Naive thymus-derived CD4-positive, alpha-beta T cell (primary cell): ENCODE data around the gene S100A7A. TPM values are rescaled to one million over a fixed set of nuclear protein-coding genes. Genes with fewer than 3 reads are reported as not detected.

Experiments used
- ATAC-seq: fragments of 150-1000 bp; cut with Tn5 transposase; 2 replicates; pipeline ENCODE4 v1.10.0; 2021; ENCODE audit warnings: mild to moderate bottlenecking, moderate library complexity
- CTCF ChIA-PET: fragments of 350-600 bp; sonication (Branson Sonifier 250); formaldehyde crosslinking; loops from one replicate; lab custom pipeline; 2021; ENCODE audit warnings: antibody characterized with exemption; lab: Charles Lee
- POLR2A ChIA-PET: fragments of 350-600 bp; sonication (Branson Sonifier 250); formaldehyde crosslinking; loops from one replicate; lab custom pipeline; 2021; ENCODE audit warnings: antibody characterized with exemption, inconsistent platforms; lab: Charles Lee
- DNase-seq, 9 donors: peaks; one replicate each; pipeline versions ENCODE4 v3.0.0 to v3.0.0-alpha.2; 2020 to 2022; ENCODE audit warnings: mixed read lengths in 1 of 9
- H3K27ac ChIP-seq: one replicate; pipeline ENCODE4 v1.7.0; 2013; ENCODE audit warnings: mild to moderate bottlenecking, low read depth, low read length, moderate library complexity
- H3K27me3 ChIP-seq, 2 donors: one replicate each; pipeline ENCODE4 v1.7.0; 2013; ENCODE audit warnings: low read length in 2 of 2, mild to moderate bottlenecking in 2 of 2, moderate library complexity in 2 of 2; ENCODE audit not compliant: control insufficient read depth in 2 of 2, insufficient read depth in 2 of 2
- H3K36me3 ChIP-seq, 3 experiments: 1 replicate in 2 of 3; 2 replicates in 1 of 3; pipeline ENCODE4 v1.7.0; 2013; ENCODE audit warnings: low read length in 3 of 3, mild to moderate bottlenecking in 3 of 3, moderate library complexity in 1 of 3; ENCODE audit not compliant: insufficient read depth in 3 of 3, control insufficient read depth in 2 of 3
- H3K4me1 ChIP-seq, 2 donors: one replicate each; pipeline ENCODE4 v1.7.0; 2013; ENCODE audit warnings: low read length in 2 of 2, mild to moderate bottlenecking in 2 of 2, moderate library complexity in 1 of 2; ENCODE audit not compliant: control insufficient read depth in 2 of 2, insufficient read depth in 2 of 2
- H3K4me3 ChIP-seq: 2 replicates; pipeline ENCODE4 v1.7.0; 2013; ENCODE audit warnings: mild to moderate bottlenecking, low read length
- H3K9me3 ChIP-seq, 3 experiments: 1 replicate in 2 of 3; 2 replicates in 1 of 3; pipeline ENCODE4 v1.7.0; 2013; ENCODE audit warnings: low read length in 3 of 3; ENCODE audit not compliant: control insufficient read depth in 2 of 3
- H3K27ac Mint-ChIP-seq, 9 donors: one replicate each; pipeline ENCODE4 v1.8.0; 2020 to 2022; ENCODE audit warnings: mixed read lengths in 9 of 9, mild to moderate bottlenecking in 8 of 9, moderate library complexity in 5 of 9, inconsistent platforms in 2 of 9
- H3K27me3 Mint-ChIP-seq, 5 donors: one replicate each; pipeline ENCODE4 v1.8.0; 2021 to 2022; ENCODE audit warnings: mixed read lengths in 5 of 5, mild to moderate bottlenecking in 1 of 5
- H3K36me3 Mint-ChIP-seq, 5 donors: one replicate each; pipeline ENCODE4 v1.8.0; 2020 to 2022; ENCODE audit warnings: mixed read lengths in 5 of 5, mild to moderate bottlenecking in 3 of 5, inconsistent platforms in 1 of 5
- H3K4me1 Mint-ChIP-seq, 7 donors: one replicate each; pipeline ENCODE4 v1.8.0; 2020 to 2022; ENCODE audit warnings: mixed read lengths in 7 of 7, mild to moderate bottlenecking in 3 of 7, inconsistent platforms in 1 of 7
- H3K4me3 Mint-ChIP-seq, 10 donors: one replicate each; pipeline ENCODE4 v1.8.0; 2020 to 2022; ENCODE audit warnings: mild to moderate bottlenecking in 10 of 10, mixed read lengths in 10 of 10, moderate library complexity in 6 of 10, inconsistent platforms in 2 of 10
- H3K9me3 Mint-ChIP-seq, 11 donors: one replicate each; pipeline ENCODE4 v1.8.0; 2020 to 2022; ENCODE audit warnings: mixed read lengths in 11 of 11, mild to moderate bottlenecking in 4 of 11, inconsistent platforms in 1 of 11, moderate library complexity in 1 of 11
- intact Hi-C, 2 donors: fragments of 100-400 bp; cut with micrococcal nuclease; formaldehyde crosslinking; loops; one replicate each; pipeline ENCODE4 v1.15.1; 2023
- polyA plus RNA-seq, 2 donors: library from polyadenylated mRNA; unstranded; fragments of 300-500 nt; fragmentation: Illumina TruSeq; gene quantifications; one replicate each; pipeline ENCODE4 v1.2.3, GENCODE V29; 2021
- total RNA-seq, 6 experiments: library from RNA in 5 of 6; stranded (reverse) in 5 of 6; gene quantifications; 1 replicate in 5 of 6; 2 replicates in 1 of 6; pipeline ENCODE4 v1.2.3 and lab custom pipeline; 2021 to 2026

S100A7A gene
- total and polyA plus RNA-seq, 7 experiments from 2014 or later, result not detected

GRCh38 chr1:153432874-153433681 lies 16.8 kb downstream of the S100A7A start:
- intact Hi-C loops, result no loop called here
- Mint-ChIP-seq H3K9me3 (no peaks in the 10 kb centered on the region), H3K27me3 (peaks cover 0 to 36% (median 15%) of the 10 kb centered on the region in 5 donors), H3K4me1 (peaks cover 0 to 4% (median 0%) of the 10 kb centered on the region in 7 donors), H3K27ac (no peak overlapping the region), H3K4me3 (no peak overlapping the region), H3K36me3 (no peaks in the 10 kb centered on the region)
- Histone ChIP-seq H3K9me3 (no peaks in the 10 kb centered on the region), H3K4me3 (no peak overlapping the region), H3K27me3 (no peaks in the 10 kb centered on the region), H3K27ac (no peak overlapping the region), H3K4me1 (no peaks in the 10 kb centered on the region), H3K36me3 (no peaks in the 10 kb centered on the region)
- CTCF ChIA-PET, result interaction anchor here (0.6 kb wide), 1 partner anchor 78 kb away, joined by 4 read pairs; no protein-coding TSS in a partner anchor
- DNase-seq (no peak), ATAC-seq (no peak)
- POLR2A ChIA-PET, result no interaction called here

GRCh38 chr1:153434746-153435455 lies 18.6 kb downstream of the S100A7A start:
- Histone ChIP-seq H3K36me3 (no peaks in the 10 kb centered on the region), H3K4me1 (no peaks in the 10 kb centered on the region), H3K27me3 (no peaks in the 10 kb centered on the region), H3K27ac (no peak overlapping the region), H3K4me3 (no peak overlapping the region), H3K9me3 (no peaks in the 10 kb centered on the region)
- Mint-ChIP-seq H3K36me3 (no peaks in the 10 kb centered on the region), H3K9me3 (no peaks in the 10 kb centered on the region), H3K4me3 (no peak overlapping the region), H3K27ac (no peak overlapping the region), H3K27me3 (peaks cover 0 to 24% (median 13%) of the 10 kb centered on the region in 5 donors), H3K4me1 (peaks cover 0 to 4% (median 0%) of the 10 kb centered on the region in 7 donors)
- DNase-seq (no peak), ATAC-seq (no peak)
- POLR2A ChIA-PET, result no interaction called here
- intact Hi-C loops, result no loop called here
- CTCF ChIA-PET, result interaction anchor here (0.7 kb wide), 1 partner anchor 131 kb away, joined by 3 read pairs; no protein-coding TSS in a partner anchor

- no peak overlapping the region for H3K4me3 Mint-ChIP-seq
- peaks cover 0 to 4% (median 0%) of the 10 kb centered on the region in 7 donors for H3K4me1 Mint-ChIP-seq
- Histone ChIP-seq H3K36me3 (no peaks in the 10 kb centered on the region), H3K27ac (no peak overlapping the region), H3K9me3 (no peaks in the 10 kb centered on the region), H3K4me1 (no peaks in the 10 kb centered on the region), H3K27me3 (no peaks in the 10 kb centered on the region), H3K4me3 (no peak overlapping the region)
- intact Hi-C loops, result no loop called here
- peaks cover 2 to 32% (median 17%) of the 10 kb centered on the region in 5 donors for H3K27me3 Mint-ChIP-seq
- no peak overlapping the region for H3K27ac Mint-ChIP-seq
- H3K36me3 Mint-ChIP-seq, result no peaks in the 10 kb centered on the region
- ChIA-PET POLR2A (no interaction called here), CTCF (no interaction called here)
- peaks cover 0 to 3% (median 0%) of the 10 kb centered on the region in 11 donors for H3K9me3 Mint-ChIP-seq
- ATAC-seq, result no peak
- DNase-seq, result no peak
These were observed 20.9 kb downstream of the S100A7A start for GRCh38 chr1:153437236-153437635.

GRCh38 chr1:153438599-153438998 lies 22.3 kb downstream of the S100A7A start:
- CTCF ChIA-PET, result no interaction called here
- no peaks in the 10 kb centered on the region for H3K36me3 Mint-ChIP-seq
- H3K4me3 Mint-ChIP-seq, result no peak overlapping the region
- H3K27ac Mint-ChIP-seq, result no peak overlapping the region
- Histone ChIP-seq H3K9me3 (no peaks in the 10 kb centered on the region), H3K27ac (no peak overlapping the region), H3K4me3 (no peak overlapping the region), H3K27me3 (no peaks in the 10 kb centered on the region), H3K4me1 (no peaks in the 10 kb centered on the region), H3K36me3 (no peaks in the 10 kb centered on the region)
- H3K4me1 Mint-ChIP-seq, result peaks cover 0 to 4% (median 0%) of the 10 kb centered on the region in 7 donors
- H3K27me3 Mint-ChIP-seq, result peaks cover 2 to 34% (median 16%) of the 10 kb centered on the region in 5 donors
- peaks cover 0 to 6% (median 0%) of the 10 kb centered on the region in 11 donors for H3K9me3 Mint-ChIP-seq
- POLR2A ChIA-PET, result no interaction called here
- DNase-seq (no peak), ATAC-seq (no peak)
- intact Hi-C loops, result no loop called here

GRCh38 chr1:153439273-153439672 lies 23.0 kb downstream of the S100A7A start:
- intact Hi-C loops, result no loop called here
- Mint-ChIP-seq H3K36me3 (no peaks in the 10 kb centered on the region), H3K4me1 (peaks cover 0 to 4% (median 0%) of the 10 kb centered on the region in 7 donors), H3K27ac (no peak overlapping the region), H3K4me3 (no peak overlapping the region), H3K9me3 (peaks cover 0 to 6% (median 0%) of the 10 kb centered on the region in 11 donors), H3K27me3 (peaks cover 2 to 37% (median 17%) of the 10 kb centered on the region in 5 donors)
- Histone ChIP-seq H3K36me3 (no peaks in the 10 kb centered on the region), H3K4me1 (no peaks in the 10 kb centered on the region), H3K27me3 (no peaks in the 10 kb centered on the region), H3K27ac (no peak overlapping the region), H3K9me3 (no peaks in the 10 kb centered on the region), H3K4me3 (no peak overlapping the region)
- no peak for DNase-seq
- ATAC-seq, result no peak
- POLR2A ChIA-PET, result no interaction called here
- CTCF ChIA-PET, result no interaction called here

- no peak for DNase-seq
- Mint-ChIP-seq H3K4me3 (no peak overlapping the region), H3K27me3 (peaks cover 8 to 36% (median 21%) of the 10 kb centered on the region in 5 donors), H3K4me1 (peaks cover 0 to 3% (median 0%) of the 10 kb centered on the region in 7 donors), H3K36me3 (no peaks in the 10 kb centered on the region), H3K27ac (no peak overlapping the region), H3K9me3 (peaks cover 0 to 6% (median 0%) of the 10 kb centered on the region in 11 donors)
- ATAC-seq, result no peak
- CTCF ChIA-PET, result no interaction called here
- Histone ChIP-seq H3K27ac (no peak overlapping the region), H3K4me1 (no peaks in the 10 kb centered on the region), H3K9me3 (no peaks in the 10 kb centered on the region), H3K4me3 (no peak overlapping the region), H3K36me3 (no peaks in the 10 kb centered on the region), H3K27me3 (no peaks in the 10 kb centered on the region)
- intact Hi-C loops, result no loop called here
- POLR2A ChIA-PET, result no interaction called here
These were observed 25.0 kb downstream of the S100A7A start for GRCh38 chr1:153441238-153441755.
